H1 (cell line): ENCODE results near the gene SNX17. TPM values are rescaled to one million over a fixed set of nuclear protein-coding genes. Genes with fewer than 3 reads are reported as not detected.

ENCODE experiments used
- EGR1 ChIP-seq: IDR thresholded peaks from 2 replicates; pipeline ENCODE4 v1.6.1; 2011; ENCODE audit warnings: low read depth, low read length, borderline replicate concordance
- EP300 ChIP-seq, 2 experiments: IDR thresholded peaks; 1 replicate in 1 of 2; 2 replicates in 1 of 2; pipeline ENCODE4 v1.6.1; 2011 to 2012; ENCODE audit warnings: low read depth in 2 of 2, low read length in 2 of 2, mild to moderate bottlenecking in 2 of 2, borderline replicate concordance in 1 of 2, inconsistent platforms in 1 of 2, moderate library complexity in 1 of 2
- GTF2F1 ChIP-seq: IDR thresholded peaks from 2 replicates; pipeline ENCODE4 v1.6.1; 2012; ENCODE audit warnings: low read depth, low read length, improper control_type of control experiment, borderline replicate concordance
- JUN ChIP-seq: IDR thresholded peaks from 2 replicates; pipeline ENCODE4 v1.6.1; 2011; ENCODE audit warnings: low read depth, mild to moderate bottlenecking, improper control_type of control experiment, low read length
- KDM4A ChIP-seq: IDR thresholded peaks from one replicate; pipeline ENCODE4 v1.7.1; 2012; ENCODE audit warnings: low read depth, mild to moderate bottlenecking, moderate library complexity, low read length, inconsistent platforms; ENCODE audit not compliant: severe bottlenecking
- SP1 ChIP-seq: IDR thresholded peaks from 2 replicates; pipeline ENCODE4 v1.6.1; 2011; ENCODE audit warnings: low read depth, low read length
- TAF1 ChIP-seq: IDR thresholded peaks from 2 replicates; pipeline ENCODE4 v1.6.1; 2011; ENCODE audit warnings: mild to moderate bottlenecking, low read depth, low read length
- TBP ChIP-seq: IDR thresholded peaks from 2 replicates; pipeline ENCODE4 v1.6.1; 2011; ENCODE audit warnings: low read depth, low read length, improper control_type of control experiment
- polyA plus RNA-seq, 7 experiments: library from polyadenylated mRNA; depleted of rRNA in 3 of 7; stranded (reverse) in 5 of 7; unstranded in 2 of 7; fragments of >200 nt in 5 of 7; fragments of 200-250 nt in 2 of 7; gene quantifications; 1 replicate in 5 of 7; 2 replicates in 1 of 7; 4 replicates in 1 of 7; pipeline versions ENCODE4 v1.2.1 to v1.2.3, GENCODE V29; 2011 to 2013; ENCODE audit warnings: missing spikeins in 2 of 7, mixed read lengths in 2 of 7
- total RNA-seq: library from RNA; stranded (reverse); fragmentation: NEBNext Ultra II Directional; extraction: Animal tissue kit (Norgen Biotek cat#: 25700); gene quantifications from 2 replicates; pipeline ENCODE4 v1.2.1, GENCODE V29; 2021
- TF ChIP-seq, protein P1 (sequence below): fragments of 300-600 bp; sonication (generic); IDR thresholded peaks from 2 replicates; pipeline ENCODE4 v1.7.1; 2012; ENCODE audit warnings: low read length, moderate library complexity, mild to moderate bottlenecking, inconsistent platforms; ENCODE audit not compliant: insufficient replicate concordance

Gene SNX17
- total and polyA plus RNA-seq, 2 of the 8 experiments (the other 6 are each of a cell fraction or from before 2014, with no cell fraction given), result 54.9 to 66.2 TPM

DNA sequence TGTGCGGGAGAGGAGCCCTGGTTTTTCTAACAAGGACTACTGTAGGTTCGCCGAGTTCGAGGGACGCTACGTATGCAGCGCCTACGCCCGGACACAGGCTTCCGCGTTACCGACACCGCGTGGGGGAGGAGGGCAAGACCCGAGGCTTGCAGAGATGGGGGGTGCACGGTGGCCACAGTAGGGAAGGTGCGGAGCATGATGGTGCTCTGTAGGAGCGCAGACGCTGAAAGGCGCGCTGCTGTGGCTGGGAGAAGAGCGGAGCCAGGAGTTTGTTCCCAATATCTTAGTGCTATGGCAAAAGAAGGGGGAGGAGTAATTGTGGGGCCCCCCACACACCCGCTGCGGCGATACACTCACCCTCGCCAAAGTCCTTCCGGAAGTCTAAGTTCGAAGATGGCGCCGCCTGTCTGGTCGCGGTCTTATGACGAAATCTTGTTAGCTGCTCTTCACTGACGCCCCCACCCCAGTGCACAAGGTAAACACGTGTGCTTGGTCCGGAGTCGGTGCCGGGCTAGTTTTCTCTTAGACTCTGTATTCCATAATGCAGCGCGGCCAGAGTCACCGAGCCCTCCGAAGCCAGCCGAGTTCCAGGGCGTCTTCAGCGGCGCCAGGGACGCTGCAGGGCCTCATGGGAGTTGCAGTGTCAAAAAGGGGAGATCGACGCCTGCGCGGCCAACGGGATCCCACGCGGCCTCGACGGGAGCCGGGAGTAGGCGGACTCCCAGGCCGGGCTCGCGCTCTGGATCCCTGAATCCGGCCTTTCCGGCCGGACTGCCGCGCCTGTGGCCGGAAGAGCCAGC lies 13.8 kb upstream of the SNX17 start, which contains the start of gene GTF3C2 (continued):
- TF ChIP-seq SP1, result peak; percentile 8; the same call in 1 of the 2 replicates
- TF ChIP-seq EGR1, result peak; percentile 40; the same call in 1 of the 2 replicates
- peak; percentile 75 for TF ChIP-seq TBP
- no peak for TF ChIP-seq JUN
- peak; percentile 90 for TF ChIP-seq KDM4A
- TF ChIP-seq TAF1, result peak; percentile 78
- TF ChIP-seq EP300 (IDR thresholded peaks at IDR 0.05; ENCODE audit: borderline replicate concordance in 1 of 2, low read depth in 2 of 2, low read length in 2 of 2), result no peak
- TF ChIP-seq, protein P1, sequence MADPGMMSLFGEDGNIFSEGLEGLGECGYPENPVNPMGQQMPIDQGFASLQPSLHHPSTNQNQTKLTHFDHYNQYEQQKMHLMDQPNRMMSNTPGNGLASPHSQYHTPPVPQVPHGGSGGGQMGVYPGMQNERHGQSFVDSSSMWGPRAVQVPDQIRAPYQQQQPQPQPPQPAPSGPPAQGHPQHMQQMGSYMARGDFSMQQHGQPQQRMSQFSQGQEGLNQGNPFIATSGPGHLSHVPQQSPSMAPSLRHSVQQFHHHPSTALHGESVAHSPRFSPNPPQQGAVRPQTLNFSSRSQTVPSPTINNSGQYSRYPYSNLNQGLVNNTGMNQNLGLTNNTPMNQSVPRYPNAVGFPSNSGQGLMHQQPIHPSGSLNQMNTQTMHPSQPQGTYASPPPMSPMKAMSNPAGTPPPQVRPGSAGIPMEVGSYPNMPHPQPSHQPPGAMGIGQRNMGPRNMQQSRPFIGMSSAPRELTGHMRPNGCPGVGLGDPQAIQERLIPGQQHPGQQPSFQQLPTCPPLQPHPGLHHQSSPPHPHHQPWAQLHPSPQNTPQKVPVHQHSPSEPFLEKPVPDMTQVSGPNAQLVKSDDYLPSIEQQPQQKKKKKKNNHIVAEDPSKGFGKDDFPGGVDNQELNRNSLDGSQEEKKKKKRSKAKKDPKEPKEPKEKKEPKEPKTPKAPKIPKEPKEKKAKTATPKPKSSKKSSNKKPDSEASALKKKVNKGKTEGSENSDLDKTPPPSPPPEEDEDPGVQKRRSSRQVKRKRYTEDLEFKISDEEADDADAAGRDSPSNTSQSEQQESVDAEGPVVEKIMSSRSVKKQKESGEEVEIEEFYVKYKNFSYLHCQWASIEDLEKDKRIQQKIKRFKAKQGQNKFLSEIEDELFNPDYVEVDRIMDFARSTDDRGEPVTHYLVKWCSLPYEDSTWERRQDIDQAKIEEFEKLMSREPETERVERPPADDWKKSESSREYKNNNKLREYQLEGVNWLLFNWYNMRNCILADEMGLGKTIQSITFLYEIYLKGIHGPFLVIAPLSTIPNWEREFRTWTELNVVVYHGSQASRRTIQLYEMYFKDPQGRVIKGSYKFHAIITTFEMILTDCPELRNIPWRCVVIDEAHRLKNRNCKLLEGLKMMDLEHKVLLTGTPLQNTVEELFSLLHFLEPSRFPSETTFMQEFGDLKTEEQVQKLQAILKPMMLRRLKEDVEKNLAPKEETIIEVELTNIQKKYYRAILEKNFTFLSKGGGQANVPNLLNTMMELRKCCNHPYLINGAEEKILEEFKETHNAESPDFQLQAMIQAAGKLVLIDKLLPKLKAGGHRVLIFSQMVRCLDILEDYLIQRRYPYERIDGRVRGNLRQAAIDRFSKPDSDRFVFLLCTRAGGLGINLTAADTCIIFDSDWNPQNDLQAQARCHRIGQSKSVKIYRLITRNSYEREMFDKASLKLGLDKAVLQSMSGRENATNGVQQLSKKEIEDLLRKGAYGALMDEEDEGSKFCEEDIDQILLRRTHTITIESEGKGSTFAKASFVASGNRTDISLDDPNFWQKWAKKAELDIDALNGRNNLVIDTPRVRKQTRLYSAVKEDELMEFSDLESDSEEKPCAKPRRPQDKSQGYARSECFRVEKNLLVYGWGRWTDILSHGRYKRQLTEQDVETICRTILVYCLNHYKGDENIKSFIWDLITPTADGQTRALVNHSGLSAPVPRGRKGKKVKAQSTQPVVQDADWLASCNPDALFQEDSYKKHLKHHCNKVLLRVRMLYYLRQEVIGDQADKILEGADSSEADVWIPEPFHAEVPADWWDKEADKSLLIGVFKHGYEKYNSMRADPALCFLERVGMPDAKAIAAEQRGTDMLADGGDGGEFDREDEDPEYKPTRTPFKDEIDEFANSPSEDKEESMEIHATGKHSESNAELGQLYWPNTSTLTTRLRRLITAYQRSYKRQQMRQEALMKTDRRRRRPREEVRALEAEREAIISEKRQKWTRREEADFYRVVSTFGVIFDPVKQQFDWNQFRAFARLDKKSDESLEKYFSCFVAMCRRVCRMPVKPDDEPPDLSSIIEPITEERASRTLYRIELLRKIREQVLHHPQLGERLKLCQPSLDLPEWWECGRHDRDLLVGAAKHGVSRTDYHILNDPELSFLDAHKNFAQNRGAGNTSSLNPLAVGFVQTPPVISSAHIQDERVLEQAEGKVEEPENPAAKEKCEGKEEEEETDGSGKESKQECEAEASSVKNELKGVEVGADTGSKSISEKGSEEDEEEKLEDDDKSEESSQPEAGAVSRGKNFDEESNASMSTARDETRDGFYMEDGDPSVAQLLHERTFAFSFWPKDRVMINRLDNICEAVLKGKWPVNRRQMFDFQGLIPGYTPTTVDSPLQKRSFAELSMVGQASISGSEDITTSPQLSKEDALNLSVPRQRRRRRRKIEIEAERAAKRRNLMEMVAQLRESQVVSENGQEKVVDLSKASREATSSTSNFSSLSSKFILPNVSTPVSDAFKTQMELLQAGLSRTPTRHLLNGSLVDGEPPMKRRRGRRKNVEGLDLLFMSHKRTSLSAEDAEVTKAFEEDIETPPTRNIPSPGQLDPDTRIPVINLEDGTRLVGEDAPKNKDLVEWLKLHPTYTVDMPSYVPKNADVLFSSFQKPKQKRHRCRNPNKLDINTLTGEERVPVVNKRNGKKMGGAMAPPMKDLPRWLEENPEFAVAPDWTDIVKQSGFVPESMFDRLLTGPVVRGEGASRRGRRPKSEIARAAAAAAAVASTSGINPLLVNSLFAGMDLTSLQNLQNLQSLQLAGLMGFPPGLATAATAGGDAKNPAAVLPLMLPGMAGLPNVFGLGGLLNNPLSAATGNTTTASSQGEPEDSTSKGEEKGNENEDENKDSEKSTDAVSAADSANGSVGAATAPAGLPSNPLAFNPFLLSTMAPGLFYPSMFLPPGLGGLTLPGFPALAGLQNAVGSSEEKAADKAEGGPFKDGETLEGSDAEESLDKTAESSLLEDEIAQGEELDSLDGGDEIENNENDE, result no peak
- peak; percentile 25; the same call in 1 of the 2 replicates for TF ChIP-seq GTF2F1
